Skeletal muscle satellite cell (primary cell): ENCODE results near the gene ACSL3. TPM values are rescaled to one million over a fixed set of nuclear protein-coding genes. Genes with fewer than 3 reads are reported as not detected.

Experiments used
- H3K27me3 ChIP-seq: 2 replicates; pipeline ENCODE4 v1.7.0; 2013; ENCODE audit warnings: low read length; ENCODE audit not compliant: control insufficient read depth, insufficient read depth
- H3K36me3 ChIP-seq: 2 replicates; pipeline ENCODE4 v1.7.0; 2013; ENCODE audit warnings: mild to moderate bottlenecking, control low read depth, low read length; ENCODE audit not compliant: insufficient read depth
- H3K4me1 ChIP-seq: 2 replicates; pipeline ENCODE4 v1.7.0; 2013; ENCODE audit warnings: low read length; ENCODE audit not compliant: control insufficient read depth, insufficient read depth
- H3K4me2 ChIP-seq: 2 replicates; pipeline ENCODE4 v1.7.0; 2013; ENCODE audit warnings: mild to moderate bottlenecking, low read length
- H3K4me3 ChIP-seq: 2 replicates; pipeline ENCODE4 v1.7.0; 2013; ENCODE audit warnings: low read length
- H3K9ac ChIP-seq: 2 replicates; pipeline ENCODE4 v1.7.0; 2013; ENCODE audit warnings: mild to moderate bottlenecking, low read depth, low read length, moderate library complexity
- H3K9me3 ChIP-seq: replicated peaks from 2 replicates; pipeline ENCODE4 v1.7.0; 2013; ENCODE audit warnings: mild to moderate bottlenecking, control low read depth, low read length
- total RNA-seq: library from RNA; depleted of rRNA; stranded (reverse); fragments of >200 nt; gene quantifications from 2 replicates; pipeline ENCODE4 v1.2.3, GENCODE V29; 2012; rRNA removed

ACSL3 gene
- 80.8 and 154 TPM in 2 replicates for total RNA-seq

DNA sequence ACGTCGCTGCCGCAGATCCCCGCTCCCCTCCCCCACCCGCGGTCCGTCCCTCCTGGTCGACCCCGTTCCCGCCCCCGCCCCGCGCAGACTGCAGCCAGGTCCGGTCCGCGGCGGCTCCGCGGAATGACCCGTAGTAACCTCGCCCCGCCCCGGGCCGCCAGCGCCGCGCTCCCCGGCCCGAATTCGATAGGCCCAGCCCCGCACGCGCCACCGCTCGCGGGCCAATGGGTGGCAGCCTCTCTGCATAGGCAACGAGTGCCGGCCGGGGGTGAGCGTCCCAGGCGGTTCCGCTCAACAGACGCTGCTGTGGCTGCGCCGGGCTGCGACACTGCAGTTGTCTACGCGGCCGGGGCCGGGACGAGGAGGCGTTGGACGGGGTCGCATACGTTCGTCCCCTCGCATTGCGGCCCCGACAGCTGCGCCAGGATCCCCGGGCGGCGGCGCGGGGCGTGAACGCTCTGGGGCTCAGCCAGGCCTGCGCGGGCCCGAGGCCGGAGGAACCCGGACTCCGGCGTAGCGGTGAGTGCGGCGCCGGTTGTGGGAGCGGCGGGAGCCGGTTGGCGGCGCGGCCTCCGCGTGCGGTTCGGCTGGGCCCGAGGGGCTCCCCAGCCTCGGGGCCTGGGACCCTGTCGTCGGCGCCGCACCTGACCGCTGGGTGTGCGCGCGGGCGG, at the start of gene ACSL3:
TSS of gene ACSL3 (plus strand) at position 297 of the 671 bp plus-strand sequence. CDS start 47,737 bp downstream, outside the sequence.
- Histone ChIP-seq H3K9me3 (no peaks in the 10 kb centered on the region), H3K27me3 (no peaks in the 10 kb centered on the region), H3K4me1 (peaks cover 39% of the 10 kb centered on the region), H3K9ac (peak within 1 kb of the TSS; percentile 95), H3K36me3 (no peaks in the 10 kb centered on the region), H3K4me3 (peak within 1 kb of the TSS; percentile 92), H3K4me2 (peak within 1 kb of the TSS; percentile 84)

DNA sequence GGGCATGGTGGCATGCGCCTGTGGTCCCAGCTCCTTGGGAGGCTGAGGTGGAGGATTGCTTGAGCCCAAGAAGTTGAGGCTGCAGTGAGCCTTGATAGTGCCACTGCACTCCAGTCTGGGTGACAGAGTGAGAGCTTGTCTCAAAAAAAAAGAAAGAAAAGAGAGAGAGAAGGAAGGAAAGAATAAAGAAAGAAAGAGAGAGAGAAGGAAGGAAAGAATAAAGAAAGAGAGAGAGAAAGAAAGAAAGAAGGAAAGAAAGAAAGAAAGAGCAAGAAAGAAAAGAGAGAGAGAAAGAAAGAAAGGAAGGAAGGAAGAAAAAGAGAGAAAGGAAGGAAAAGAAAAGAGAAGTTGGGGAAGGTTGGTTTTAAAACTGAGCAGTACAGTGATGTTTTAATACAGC, 49.0 kb upstream of the ACSL3 start:
- no peaks in the 10 kb centered on the region for H3K36me3 ChIP-seq
- H3K4me1 ChIP-seq, result no peaks in the 10 kb centered on the region
- no peak overlapping the region for H3K9ac ChIP-seq
- no peaks in the 10 kb centered on the region for H3K9me3 ChIP-seq
- H3K4me2 ChIP-seq, result no peak overlapping the region
- no peak overlapping the region for H3K4me3 ChIP-seq
- no peaks in the 10 kb centered on the region for H3K27me3 ChIP-seq

DNA sequence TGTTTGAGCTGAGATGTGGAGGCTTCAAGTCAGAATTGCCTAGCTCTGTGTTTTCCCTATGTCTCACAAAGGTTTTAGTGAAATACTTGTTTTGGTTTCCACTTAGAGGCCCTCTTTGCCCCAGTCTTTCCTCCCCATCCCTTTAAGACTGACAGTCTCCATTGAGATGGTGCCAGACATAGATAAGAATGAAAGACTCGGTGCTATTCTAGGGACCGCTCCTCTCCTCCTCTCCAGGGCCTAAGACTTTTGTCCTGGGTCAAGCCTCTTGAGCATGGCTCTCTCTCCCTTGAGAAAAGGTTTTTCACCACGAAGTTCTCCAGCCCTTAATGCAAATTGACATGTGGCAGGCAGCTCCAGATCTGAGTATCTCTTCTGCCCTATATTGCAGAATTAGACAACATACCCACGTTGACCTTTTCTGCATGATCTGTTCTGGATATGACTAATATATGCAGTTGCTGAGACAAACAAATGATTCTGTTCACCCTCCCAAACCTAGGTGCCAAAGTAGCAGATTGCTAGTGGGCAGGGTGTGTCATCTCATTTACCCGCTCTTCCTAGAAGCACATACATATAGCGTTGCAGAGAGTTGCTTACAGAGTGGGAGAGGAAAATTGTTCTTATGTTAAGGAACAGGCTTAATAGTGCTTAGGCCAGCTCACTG, 47.5 kb upstream of the ACSL3 start:
- Histone ChIP-seq H3K9me3 (no peaks in the 10 kb centered on the region), H3K4me1 (no peaks in the 10 kb centered on the region), H3K27me3 (no peaks in the 10 kb centered on the region), H3K4me2 (no peak overlapping the region), H3K4me3 (no peak overlapping the region), H3K36me3 (no peaks in the 10 kb centered on the region), H3K9ac (no peak overlapping the region)

DNA sequence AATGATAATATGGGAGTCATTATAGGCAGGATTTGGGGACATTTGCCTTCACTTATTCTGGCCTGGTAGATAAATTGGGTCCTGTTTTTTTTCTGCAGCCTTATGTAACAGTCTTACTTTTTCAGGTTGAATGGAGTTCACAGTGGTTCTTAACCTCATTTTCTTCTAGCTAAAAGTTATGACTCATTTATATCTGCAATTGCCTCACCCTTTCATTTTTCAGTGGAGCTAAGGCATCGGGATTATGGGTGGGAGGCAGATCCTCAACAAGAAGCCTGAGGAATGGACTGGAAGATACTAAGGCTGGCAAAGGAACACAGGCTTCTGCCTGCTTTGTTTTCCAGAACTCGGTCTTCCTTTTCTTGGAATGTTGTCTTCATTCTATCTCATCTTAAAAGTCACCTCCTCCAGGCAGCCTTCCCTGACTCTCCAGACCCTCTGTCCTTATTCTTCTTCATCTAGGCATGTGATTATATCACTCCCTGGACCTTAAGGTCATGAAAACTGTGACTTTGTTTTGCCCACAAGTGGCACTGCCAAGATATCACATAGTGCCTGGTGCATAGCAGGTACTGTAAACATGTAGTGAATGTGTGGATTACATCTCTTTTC, 41.0 kb upstream of the ACSL3 start:
- no peak overlapping the region for H3K4me3 ChIP-seq
- H3K4me2 ChIP-seq, result no peak overlapping the region
- H3K27me3 ChIP-seq, result no peaks in the 10 kb centered on the region

DNA sequence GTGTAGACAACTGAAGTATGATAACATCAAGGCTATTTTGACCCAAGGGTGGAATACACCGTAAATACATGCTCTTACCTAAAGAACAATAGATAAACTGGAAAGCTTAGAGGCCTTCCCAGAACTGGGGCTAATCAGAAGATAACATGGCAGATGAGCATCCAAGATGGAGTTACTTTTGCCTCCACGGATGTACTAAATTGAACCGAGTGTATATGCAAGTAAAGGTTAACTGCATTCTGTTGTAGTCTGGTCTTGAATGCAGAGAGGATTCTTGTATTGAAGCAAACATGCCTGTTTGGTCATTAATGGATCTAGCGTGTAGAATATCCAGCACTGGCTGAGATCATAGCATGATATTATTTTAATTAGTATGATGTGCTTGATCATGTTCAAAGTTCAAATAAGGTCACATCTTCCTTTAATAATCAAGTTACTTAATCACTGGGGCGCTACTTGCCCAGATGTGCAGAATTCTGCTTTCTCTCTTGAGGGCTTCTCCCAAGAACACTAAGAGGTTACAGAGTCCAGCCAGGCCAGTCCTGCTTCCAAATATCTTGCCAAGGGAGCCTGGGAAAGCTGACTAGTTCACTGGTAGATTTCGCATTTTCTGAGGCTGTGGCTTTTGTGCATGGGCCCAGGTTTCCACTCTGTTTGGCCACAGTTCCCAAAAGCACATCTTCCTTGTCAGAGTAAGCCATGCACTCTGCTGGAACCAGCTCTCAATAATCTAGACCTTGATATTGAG, 37.5 kb upstream of the ACSL3 start:
- Histone ChIP-seq H3K4me3 (no peak overlapping the region), H3K9me3 (no peaks in the 10 kb centered on the region), H3K4me2 (no peak overlapping the region), H3K36me3 (no peaks in the 10 kb centered on the region), H3K4me1 (peaks cover 6% of the 10 kb centered on the region), H3K27me3 (peaks cover 4% of the 10 kb centered on the region), H3K9ac (no peak overlapping the region)

More for the DNA sequence above, 41.0 kb upstream of the ACSL3 start:
- H3K9ac ChIP-seq, result no peak overlapping the region
- H3K36me3 ChIP-seq, result no peaks in the 10 kb centered on the region
- peaks cover 6% of the 10 kb centered on the region for H3K4me1 ChIP-seq
- H3K9me3 ChIP-seq, result no peaks in the 10 kb centered on the region

DNA sequence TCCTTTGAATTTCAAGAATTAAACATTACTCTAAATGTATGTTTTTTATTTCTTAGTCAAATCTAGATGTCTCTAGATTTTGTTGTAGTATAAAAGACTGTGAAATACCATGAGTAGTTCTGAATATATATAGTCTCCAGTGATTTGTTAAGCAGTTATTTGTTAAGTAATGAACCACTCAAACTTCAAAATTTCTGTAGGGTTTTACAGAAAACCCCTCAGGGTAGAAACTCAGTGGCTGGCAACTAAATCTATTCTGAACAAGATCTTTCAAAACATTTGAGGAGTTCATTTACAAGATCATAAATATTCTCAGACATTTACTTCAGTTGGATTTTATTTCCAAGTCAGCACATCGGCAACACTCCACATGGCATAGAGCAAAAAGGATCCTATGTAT, 35.8 kb upstream of the ACSL3 start:
- Histone ChIP-seq H3K9me3 (no peaks in the 10 kb centered on the region), H3K4me3 (no peak overlapping the region), H3K4me1 (no peaks in the 10 kb centered on the region), H3K27me3 (peaks cover 4% of the 10 kb centered on the region), H3K9ac (no peak overlapping the region), H3K4me2 (no peak overlapping the region), H3K36me3 (no peaks in the 10 kb centered on the region)

DNA sequence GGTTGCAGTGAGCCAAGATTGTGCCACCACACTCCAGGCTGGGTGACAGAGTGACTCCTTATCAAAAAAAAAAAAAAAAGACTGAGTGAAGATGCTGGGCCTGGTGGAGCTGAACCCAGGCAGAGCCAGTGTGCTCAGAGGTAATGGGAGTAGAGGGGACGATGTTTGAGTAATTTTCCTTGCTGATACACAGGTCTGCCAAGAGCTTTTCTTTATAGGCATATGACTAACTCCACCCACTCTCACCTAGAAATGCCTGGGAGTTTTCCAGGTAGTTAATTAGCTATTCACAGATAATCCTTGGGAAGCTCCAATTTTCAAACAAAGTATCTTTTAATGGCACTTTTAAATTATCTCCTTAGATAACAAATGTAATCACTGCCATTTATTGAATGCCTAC, 33.4 kb upstream of the ACSL3 start:
- Histone ChIP-seq H3K9ac (no peak overlapping the region), H3K4me1 (no peaks in the 10 kb centered on the region), H3K9me3 (no peaks in the 10 kb centered on the region), H3K4me2 (no peak overlapping the region), H3K36me3 (no peaks in the 10 kb centered on the region), H3K4me3 (no peak overlapping the region), H3K27me3 (peaks cover 4% of the 10 kb centered on the region)

DNA sequence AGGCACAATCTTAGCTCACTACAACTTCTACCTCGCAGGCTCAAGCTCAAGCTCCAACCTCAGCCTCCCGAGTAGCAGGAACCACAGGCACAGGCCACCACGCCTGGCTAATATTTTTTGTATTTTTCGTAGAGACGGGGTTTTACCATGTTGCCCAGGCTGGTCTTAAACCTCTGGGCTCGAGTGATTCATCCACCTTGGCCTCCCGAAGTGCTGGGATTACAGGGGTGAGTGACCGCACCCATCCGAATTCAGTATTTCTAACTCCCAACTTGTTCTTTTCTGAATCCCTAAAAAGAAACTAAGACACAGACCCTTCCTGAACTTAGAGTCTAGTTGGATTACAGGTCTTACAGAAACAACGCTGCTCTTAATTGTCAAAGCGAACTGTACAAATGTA, 32.3 kb upstream of the ACSL3 start:
- Histone ChIP-seq H3K36me3 (no peaks in the 10 kb centered on the region), H3K4me3 (no peak overlapping the region), H3K4me1 (no peaks in the 10 kb centered on the region), H3K9ac (no peak overlapping the region), H3K4me2 (no peak overlapping the region), H3K9me3 (no peaks in the 10 kb centered on the region), H3K27me3 (peaks cover 4% of the 10 kb centered on the region)

DNA sequence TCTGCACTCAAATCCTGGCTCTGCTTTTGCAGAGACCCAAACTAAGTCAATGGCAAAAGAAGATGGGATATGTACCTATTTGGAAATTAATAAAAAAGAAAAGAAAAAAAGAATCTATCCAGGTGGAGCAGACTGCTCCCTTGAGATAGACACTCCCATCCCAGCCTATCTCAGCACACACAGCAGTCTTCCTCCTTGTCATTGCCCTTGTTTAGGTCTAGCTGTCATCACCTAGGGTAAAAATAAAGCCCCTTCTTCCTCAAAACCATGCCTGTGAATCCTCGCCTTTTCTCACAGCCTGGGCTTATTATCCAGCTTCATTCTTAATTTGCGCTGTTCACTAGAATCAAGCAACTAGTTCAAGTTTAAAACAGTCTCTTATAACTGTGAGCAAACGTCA, 30.7 kb upstream of the ACSL3 start:
- no peak overlapping the region for H3K9ac ChIP-seq
- no peaks in the 10 kb centered on the region for H3K36me3 ChIP-seq
- peaks cover 4% of the 10 kb centered on the region for H3K27me3 ChIP-seq
- H3K4me1 ChIP-seq, result no peaks in the 10 kb centered on the region
- no peak overlapping the region for H3K4me3 ChIP-seq
- H3K4me2 ChIP-seq, result no peak overlapping the region
- H3K9me3 ChIP-seq, result no peaks in the 10 kb centered on the region

DNA sequence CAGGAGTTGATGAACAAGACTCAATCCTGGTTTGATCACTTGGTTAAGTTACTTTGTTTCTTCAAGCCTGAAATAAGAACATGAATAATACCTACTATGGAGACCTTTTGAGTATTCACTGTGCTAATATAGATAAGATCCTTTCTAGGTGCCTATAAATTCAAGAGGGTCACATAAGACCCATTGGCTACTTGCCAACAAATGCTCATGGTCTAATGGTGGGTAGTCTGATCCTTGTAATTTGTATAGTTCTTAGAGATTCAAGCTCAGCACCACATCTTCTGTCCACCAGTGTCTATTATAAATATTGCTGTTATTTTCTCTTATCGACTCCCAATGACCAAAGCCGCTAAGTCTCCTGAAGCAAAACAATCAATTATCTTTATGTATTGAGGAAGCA, 27.4 kb upstream of the ACSL3 start:
- no peak overlapping the region for H3K9ac ChIP-seq
- peaks cover 4% of the 10 kb centered on the region for H3K4me1 ChIP-seq
- no peaks in the 10 kb centered on the region for H3K9me3 ChIP-seq
- no peak overlapping the region for H3K4me2 ChIP-seq
- no peaks in the 10 kb centered on the region for H3K27me3 ChIP-seq
- no peak overlapping the region for H3K4me3 ChIP-seq
- H3K36me3 ChIP-seq, result no peaks in the 10 kb centered on the region

DNA sequence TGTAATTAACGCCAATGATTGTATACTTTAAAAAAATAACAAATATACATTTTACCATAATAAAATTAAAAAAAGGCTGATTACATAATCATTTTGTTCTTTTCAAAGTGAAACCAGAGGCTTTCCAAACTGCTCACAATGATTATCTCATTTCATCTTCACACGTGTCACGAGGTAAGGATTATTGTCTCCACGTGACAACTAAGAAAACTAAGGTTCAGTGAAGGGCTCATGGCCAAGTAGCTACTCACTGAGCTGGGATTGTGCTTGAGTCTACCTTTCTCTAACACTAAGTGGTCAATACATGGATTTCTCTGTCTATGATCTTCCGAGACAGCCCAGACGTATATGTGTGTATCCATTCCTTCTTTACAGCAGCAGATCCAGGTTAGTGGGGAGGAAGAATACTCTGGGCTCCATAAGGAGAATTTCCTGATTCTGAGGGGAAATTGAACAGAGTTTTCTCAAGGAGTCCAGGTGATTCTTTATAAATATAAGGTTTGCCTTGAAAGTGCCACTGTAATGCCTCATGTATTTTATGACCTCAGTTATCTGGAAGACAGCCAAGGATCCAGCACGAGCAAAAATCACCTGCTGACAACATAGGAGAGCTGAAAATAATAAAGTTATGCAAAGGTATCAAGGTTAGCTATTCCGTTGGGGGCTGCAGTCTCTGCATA, 25.6 kb upstream of the ACSL3 start:
- H3K27me3 ChIP-seq, result no peaks in the 10 kb centered on the region
- no peaks in the 10 kb centered on the region for H3K9me3 ChIP-seq
- no peak overlapping the region for H3K4me3 ChIP-seq
- no peak overlapping the region for H3K4me2 ChIP-seq
- H3K4me1 ChIP-seq, result peaks cover 4% of the 10 kb centered on the region
- no peak overlapping the region for H3K9ac ChIP-seq
- no peaks in the 10 kb centered on the region for H3K36me3 ChIP-seq
